Fibroblast of mammary gland (primary cell): ENCODE measurements around the gene DDX4.

Source experiments
- DNase-seq: peaks from one replicate; pipeline ENCODE4 v3.0.0-alpha.2; 2010; ENCODE audit warnings: low read depth
- H3K4me3 ChIP-seq: 2 replicates; pipeline ENCODE4 v1.5.1; 2011; ENCODE audit warnings: low read depth, mild to moderate bottlenecking, low read length, moderate library complexity; ENCODE audit not compliant: control insufficient read depth
- CTCF ChIP-seq: conservative IDR thresholded peaks from 2 replicates; pipeline ENCODE4 v1.5.1; 2011; ENCODE audit warnings: low read depth, low read length, inconsistent platforms; ENCODE audit not compliant: control insufficient read depth, insufficient read depth

The DDX4 gene

GRCh38 chr5:55864606-55865541, 127.0 kb downstream of the DDX4 start:
- no peak for TF ChIP-seq CTCF
- DNase-seq = peak; percentile 69
- no peak overlapping the region for H3K4me3 ChIP-seq

GRCh38 chr5:55865831-55866230, 128.0 kb downstream of the DDX4 start:
- TF ChIP-seq CTCF = no peak
- H3K4me3 ChIP-seq = no peak overlapping the region
- DNase-seq = peak; percentile 43

- no peak for TF ChIP-seq CTCF
- H3K4me3 ChIP-seq = no peak overlapping the region
- DNase-seq = no peak
Observed at GRCh38 chr5:55866485-55866884, 128.6 kb downstream of the DDX4 start.
